ENCODE data around the gene S100A6.

- TF ChIP-seq CTCF (IDR thresholded peaks at IDR 0.05) (no peak), POLR2A (IDR thresholded peaks at IDR 0.05) (no peak), EP300 (IDR thresholded peaks at IDR 0.05) (no peak), POLR2AphosphoS5 (IDR thresholded peaks at IDR 0.05) (no peak)
Measured at GRCh38 chr1:153553830-153554541, 18.2 kb upstream of the S100A6 start.

All from suprapubic skin (tissue), 4 donors.